NCI-H446 (cell line): Measurements from ENCODE around the gene PTPN12.
"Not testable (repeated sequence)": the region's sequence is repeated elsewhere in the genome, so short reads cannot be mapped to it uniquely, and the experiment has no call there.

ENCODE experiments used
- DNase-seq, 2 experiments: peaks; one replicate each; lab custom pipeline; 2025; lab: John Stamatoyannopoulos, UW

Gene PTPN12

GRCh38 chr7:77538281-77539212, 1.5 kb downstream of the PTPN12 start:
- peak; percentile 6 to 48 for DNase-seq

GRCh38 chr7:77540402-77540822, 3.3 kb downstream of the PTPN12 start:
- DNase-seq, result no peak

DNA sequence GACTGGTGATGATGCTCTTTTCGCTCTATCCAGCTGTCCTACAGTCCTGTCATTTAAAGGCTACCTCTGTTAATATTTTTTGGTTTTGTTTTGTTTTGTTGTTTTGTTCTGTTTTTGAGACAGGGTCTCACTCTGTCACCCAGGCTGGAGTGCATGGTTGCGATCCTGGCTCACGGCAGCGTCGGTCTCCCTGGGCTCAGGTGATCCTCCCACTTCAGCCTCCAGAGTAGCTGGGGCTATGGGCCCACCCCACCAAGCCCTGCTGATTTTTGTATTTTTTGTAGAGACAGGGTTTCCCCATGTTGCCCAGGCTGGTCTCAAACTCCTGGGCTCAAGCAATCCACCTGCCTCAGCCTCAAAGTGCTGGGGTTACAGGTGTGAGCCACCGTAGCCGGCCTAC, 3.9 kb downstream of the PTPN12 start:
- DNase-seq, result not testable (repeated sequence)

DNA sequence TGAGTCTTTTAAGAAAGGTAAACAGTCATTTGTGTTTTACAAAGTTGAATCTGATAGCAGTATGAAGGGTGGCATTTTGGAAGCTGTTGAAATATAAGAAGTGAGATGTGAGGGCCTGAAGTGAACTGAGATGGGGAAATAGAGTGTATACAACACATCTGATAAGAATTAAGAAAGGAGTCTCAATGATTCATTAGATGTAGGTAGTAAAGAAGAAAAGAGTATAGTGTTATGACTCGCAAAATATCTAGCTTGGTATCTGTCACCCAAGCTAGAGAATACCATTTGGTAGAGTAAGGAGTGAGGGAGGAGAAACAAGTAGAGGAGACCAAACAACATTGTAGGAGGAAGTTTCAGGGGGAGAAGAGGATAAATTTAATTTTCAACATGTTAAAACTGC, 5.3 kb downstream of the PTPN12 start:
- no peak for DNase-seq

GRCh38 chr7:77542895-77543294, 5.8 kb downstream of the PTPN12 start:
- no peak for DNase-seq

GRCh38 chr7:77543910-77544309, 6.8 kb downstream of the PTPN12 start:
- no peak for DNase-seq

GRCh38 chr7:77544518-77544917, 7.4 kb downstream of the PTPN12 start:
- no peak for DNase-seq

- no peak for DNase-seq
Observed at GRCh38 chr7:77548206-77548605, 11.1 kb downstream of the PTPN12 start.

DNA sequence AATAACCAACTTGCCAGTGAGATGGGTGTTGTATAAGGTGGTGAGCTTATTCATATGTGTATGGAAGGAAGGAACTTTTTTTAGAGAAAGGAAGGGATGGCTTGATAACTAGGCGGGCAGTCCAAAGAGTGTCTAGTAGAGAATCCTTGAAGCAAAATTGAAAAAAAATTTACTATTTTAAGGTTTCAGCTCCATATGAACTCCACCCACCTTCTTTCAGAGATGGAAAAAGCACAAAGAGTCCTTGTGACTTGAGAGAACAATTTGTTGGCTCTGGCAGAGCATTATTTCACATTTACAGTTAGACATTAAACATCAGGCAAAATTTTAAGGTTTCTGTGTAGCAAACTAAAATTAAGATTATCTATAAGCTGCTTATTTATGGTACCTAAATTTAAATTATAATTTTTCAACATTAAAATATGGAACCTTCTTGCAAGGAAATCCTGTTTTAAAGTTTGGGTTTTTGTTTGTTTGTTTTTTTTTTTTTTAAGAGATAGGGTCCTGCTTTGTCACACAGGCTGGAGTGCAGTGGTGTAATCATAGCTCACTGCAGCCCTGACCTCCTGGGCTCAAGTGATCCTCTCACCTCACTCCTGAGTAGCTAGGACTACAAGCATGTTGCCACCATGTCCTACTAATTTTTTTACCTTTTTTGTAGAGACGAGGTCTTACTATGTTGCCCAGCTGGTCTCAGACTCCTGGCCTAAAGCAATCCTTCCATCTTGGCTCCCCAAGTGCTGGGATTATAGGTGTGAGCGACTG, 12.2 kb downstream of the PTPN12 start:
- DNase-seq, result no peak

- DNase-seq, result no peak
Observed at GRCh38 chr7:77550586-77550985, 13.5 kb downstream of the PTPN12 start.

DNA sequence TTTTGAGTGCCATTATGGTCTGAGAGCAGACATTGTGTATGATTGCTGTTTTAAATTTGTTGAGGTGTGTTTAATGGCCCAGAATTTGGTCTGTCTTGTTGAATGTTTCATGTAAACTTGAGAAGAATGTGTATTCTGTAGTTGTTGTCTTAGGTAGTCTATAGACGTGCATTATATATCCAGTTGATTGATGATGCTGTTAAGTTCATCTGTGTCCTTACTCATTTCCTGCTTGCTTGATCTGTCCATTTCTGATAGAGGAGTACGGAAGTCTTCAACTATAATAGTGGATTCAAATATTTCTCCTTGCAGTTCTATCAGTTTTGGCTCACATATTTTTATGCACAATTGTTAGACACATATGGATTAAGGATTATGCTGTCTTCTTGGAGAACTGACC, 16.0 kb downstream of the PTPN12 start:
- no peak for DNase-seq

- no peak for DNase-seq
Observed at GRCh38 chr7:77558284-77558967, 21.3 kb downstream of the PTPN12 start.

DNA sequence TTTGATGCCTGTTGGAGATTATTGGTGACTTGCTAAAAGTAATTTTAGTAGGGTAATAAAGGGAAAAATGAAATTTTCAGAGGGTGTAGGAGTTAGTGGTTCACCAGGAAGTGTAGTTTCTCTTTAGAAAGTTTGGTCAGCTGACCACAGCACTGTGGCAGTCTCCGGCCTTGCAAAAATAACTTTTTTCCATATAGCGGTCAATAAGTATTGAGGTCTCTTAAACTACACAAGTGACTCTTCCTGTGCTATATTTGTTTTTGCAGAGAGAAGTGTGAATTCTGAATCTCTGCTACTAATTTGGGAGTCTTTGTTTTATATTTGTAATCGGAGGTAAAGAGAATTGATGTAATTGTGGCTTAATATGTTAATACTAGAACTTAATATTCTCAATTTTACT, 24.3 kb downstream of the PTPN12 start:
- DNase-seq, result no peak

DNA sequence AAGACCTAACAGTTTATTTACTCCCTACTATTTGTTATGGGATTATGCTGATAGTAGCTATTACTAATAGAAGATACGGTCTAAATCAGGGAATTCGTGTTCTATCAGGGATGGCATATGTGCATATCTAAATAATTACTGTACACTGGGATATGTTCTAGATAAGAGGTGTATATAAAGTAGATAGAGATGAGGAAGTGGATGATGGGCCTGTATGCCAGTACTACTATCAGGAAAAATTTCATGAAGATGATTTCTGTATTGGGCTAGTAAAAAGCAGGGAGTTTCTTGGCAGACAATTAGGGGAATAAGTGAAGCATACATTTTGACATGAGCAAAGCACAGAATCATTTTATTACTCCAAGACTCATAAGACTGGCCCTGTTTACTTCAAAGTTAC, 26.2 kb downstream of the PTPN12 start:
- DNase-seq, result no peak

DNA sequence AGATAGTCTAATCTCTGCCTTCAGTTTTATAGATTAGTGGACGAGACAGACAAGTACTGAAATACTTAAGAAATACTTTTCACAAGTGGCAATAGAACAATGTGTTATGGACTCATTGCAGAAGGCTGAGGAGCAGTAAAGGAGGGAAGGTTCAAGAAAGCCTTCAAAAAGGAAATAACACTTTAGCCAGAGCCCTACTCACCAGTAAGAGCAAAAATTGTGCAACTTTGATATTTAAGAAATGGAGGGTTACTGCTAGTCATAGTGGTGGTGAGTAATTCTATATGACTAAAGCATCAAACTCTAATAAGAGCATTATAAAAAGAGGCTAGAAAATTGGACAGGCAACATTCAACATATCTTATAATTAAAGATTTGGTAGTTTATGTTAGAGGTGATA, 28.8 kb downstream of the PTPN12 start:
- DNase-seq, result no peak

DNA sequence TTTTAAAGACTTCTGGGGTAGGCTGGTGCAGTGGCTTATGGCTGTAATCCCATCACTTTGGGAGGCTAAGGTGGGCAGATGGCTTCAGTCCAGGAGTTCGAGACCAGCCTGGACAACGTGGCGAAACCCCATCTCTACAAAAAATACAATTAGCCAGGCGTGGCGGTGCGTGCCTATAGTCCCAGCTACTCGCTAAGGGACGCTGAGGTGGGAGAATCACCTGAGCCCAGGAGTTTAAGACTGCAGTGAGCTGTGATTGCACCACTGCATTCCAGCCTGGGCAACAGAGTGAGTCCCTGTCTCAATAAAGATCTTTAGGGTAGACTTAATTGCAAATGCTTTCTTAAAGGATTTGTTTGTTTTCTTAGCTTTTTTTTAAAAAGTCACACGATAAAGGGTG, 29.3 kb downstream of the PTPN12 start:
- no peak for DNase-seq

DNA sequence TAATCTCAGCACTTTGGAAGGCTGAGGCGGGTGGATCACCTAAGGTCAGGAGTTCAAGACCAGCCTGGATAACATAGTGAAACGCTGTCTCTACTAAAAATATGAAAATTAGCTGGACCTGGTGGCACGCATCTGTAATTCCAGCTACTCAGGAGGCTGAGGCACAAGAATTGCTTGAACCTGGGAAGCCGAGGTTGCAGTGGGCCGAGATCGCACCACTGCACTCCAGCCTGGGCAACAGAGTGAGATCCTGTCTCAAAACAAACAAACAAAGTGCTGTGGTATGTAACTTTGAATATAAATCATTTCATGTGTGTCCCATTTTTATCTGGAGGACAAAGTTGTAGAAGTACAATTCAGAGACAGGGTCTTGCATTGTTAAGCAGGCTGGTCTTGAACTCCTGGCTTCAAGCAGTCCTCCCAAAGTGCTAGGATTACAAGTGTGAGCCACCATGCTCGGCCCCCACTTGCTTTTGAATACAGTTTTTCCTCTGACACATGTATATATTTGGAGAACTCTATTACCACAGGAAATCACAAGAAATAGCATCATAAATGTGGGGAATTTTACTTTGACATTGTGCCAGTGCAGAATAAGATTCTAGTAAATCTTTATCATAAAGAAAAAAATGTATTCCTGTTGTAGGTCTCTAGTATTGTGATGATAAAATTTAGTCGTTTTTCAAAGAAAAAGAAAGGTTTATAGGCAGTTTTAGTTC, 32.6 kb downstream of the PTPN12 start:
- DNase-seq, result no peak

DNA sequence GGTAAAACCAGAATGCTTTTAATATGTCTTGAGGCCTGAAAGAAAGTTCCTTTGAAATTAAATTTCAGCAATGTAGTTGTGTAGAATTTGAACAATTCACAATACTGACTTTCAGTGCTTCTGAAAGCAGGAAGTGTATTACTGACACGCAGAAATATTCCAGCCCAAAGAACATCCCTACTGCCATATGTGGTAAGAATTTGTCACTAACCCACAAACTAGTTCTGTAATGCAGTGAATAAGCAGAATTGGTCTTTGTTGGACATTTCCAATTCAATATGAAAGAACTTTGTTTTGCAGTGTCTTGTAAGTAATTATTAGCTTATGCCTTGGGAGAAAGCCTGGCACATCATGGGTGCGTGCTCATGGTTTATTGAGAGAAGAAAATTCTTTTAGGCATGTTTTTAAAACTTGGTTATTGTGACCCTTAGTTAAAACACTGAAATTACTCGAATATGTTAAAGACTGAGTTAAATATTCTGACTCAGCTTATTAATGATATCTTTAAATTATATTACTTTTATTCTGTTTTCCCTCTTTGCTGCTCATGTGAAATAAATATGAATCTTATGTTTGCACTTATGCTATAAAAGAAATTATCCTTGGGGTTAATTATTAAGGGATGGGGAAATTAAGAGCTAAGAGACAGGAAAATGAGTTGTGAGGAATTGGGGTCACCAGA, 33.4 kb downstream of the PTPN12 start:
- DNase-seq, result no peak

- DNase-seq, result no peak
Observed at GRCh38 chr7:77571801-77572200, 34.7 kb downstream of the PTPN12 start.

GRCh38 chr7:77575187-77575586, 38.1 kb downstream of the PTPN12 start:
- DNase-seq, result no peak

- DNase-seq, result no peak
Observed at GRCh38 chr7:77576856-77577255, 39.8 kb downstream of the PTPN12 start.
